OCI-LY3 (cell line): ENCODE measurements around the gene LDB2.

Experiments
- CTCF ChIP-seq: fragments of 200-600, 300-600 bp; sonication (generic); IDR thresholded peaks from 2 replicates; pipeline ENCODE4 v1.5.1; 2014; ENCODE audit warnings: antibody characterized with exemption, low read length, low read depth
- EZH2phosphoT487 ChIP-seq: fragments of 200-600 bp; shearing (Covaris generic); IDR thresholded peaks from 2 replicates; pipeline ENCODE4 v1.6.1; 2018; ENCODE audit warnings: antibody characterized with exemption, mixed run types, low read depth

GRCh38 chr4:16684097-16684496 is 214.3 kb downstream of the LDB2 start:
- TF ChIP-seq CTCF (no peak), EZH2phosphoT487 (no peak)
